IMR-90 (cell line): Measurements from ENCODE around the gene KPNA3. TPM values are rescaled to one million over a fixed set of nuclear protein-coding genes. Genes with fewer than 3 reads are reported as not detected.

Experiments
- ATAC-seq: fragments of 200-7000 bp; cut with Tn5 transposase; 2 replicates; pipeline ENCODE4 v1.9.1; 2020; ENCODE audit warnings: low read depth, mild to moderate bottlenecking, moderate library complexity
- BruUV-seq: library from RNA; stranded (reverse); fragments of 400-500 nt; replicated peaks from 2 replicates; lab custom pipeline; 2021; lab: Mats Ljungman, UMichigan
- CTCF ChIA-PET: fragments of 300-600 bp; formaldehyde crosslinking; extraction: SDS; loops from one replicate; lab custom pipeline; 2021; ENCODE audit warnings: antibody characterized with exemption; lab: Yijun Ruan, JAX
- POLR2A ChIA-PET: fragments of 300-600 bp; sonication (Branson Sonifier 250); formaldehyde crosslinking; loops from one replicate; lab custom pipeline; 2022; ENCODE audit warnings: antibody characterized with exemption; ENCODE audit not compliant: unreplicated experiment; lab: Charles Lee
- DNase-seq: peaks from one replicate; pipeline ENCODE4 v3.0.0; 2013
- H2AFZ ChIP-seq: replicated peaks from 2 replicates; pipeline ENCODE3; 2013; ENCODE audit warnings: low read length, mild to moderate bottlenecking; ENCODE audit not compliant: poor library complexity
- H2AK5ac ChIP-seq: 2 replicates; pipeline ENCODE4 v1.6.1; 2013; ENCODE audit warnings: low read depth, low read length, inconsistent platforms
- H2AK9ac ChIP-seq: replicated peaks from 2 replicates; pipeline ENCODE3; 2013; ENCODE audit warnings: mild to moderate bottlenecking, low read depth, low read length, moderate library complexity; ENCODE audit not compliant: poor library complexity
- H2BK120ac ChIP-seq: 2 replicates; pipeline ENCODE4 v1.6.1; 2013; ENCODE audit warnings: low read depth, low read length, inconsistent platforms
- H2BK15ac ChIP-seq: 3 replicates; pipeline ENCODE4 v1.6.1; 2013; ENCODE audit warnings: low read depth, low read length, inconsistent platforms
- H2BK20ac ChIP-seq: 2 replicates; pipeline ENCODE4 v1.6.1; 2013; ENCODE audit warnings: low read depth, mild to moderate bottlenecking, inconsistent platforms, low read length, moderate library complexity
- H2BK5ac ChIP-seq: 2 replicates; pipeline ENCODE4 v1.6.1; 2013; ENCODE audit warnings: mild to moderate bottlenecking, low read depth, low read length, inconsistent platforms; ENCODE audit not compliant: poor library complexity, severe bottlenecking
- H3K14ac ChIP-seq: replicated peaks from 2 replicates; pipeline ENCODE4 v1.6.1; 2013; ENCODE audit warnings: low read depth, low read length, inconsistent platforms
- H3K18ac ChIP-seq: 2 replicates; pipeline ENCODE4 v1.6.1; 2013; ENCODE audit warnings: low read depth, low read length, control low read depth
- H3K23ac ChIP-seq: 2 replicates; pipeline ENCODE4 v1.6.1; 2013; ENCODE audit warnings: low read depth, low read length, inconsistent platforms
- H3K27ac ChIP-seq: 2 replicates; pipeline ENCODE4 v1.5.1; 2013; ENCODE audit warnings: mild to moderate bottlenecking, control low read depth, low read length; ENCODE audit not compliant: insufficient read depth
- H3K27me3 ChIP-seq: 2 replicates; pipeline ENCODE4 v1.6.1; 2013; ENCODE audit warnings: low read length; ENCODE audit not compliant: control insufficient read depth, insufficient read depth
- H3K36me3 ChIP-seq: 2 replicates; pipeline ENCODE4 v1.6.1; 2013; ENCODE audit warnings: low read length, mixed read lengths; ENCODE audit not compliant: control insufficient read depth, insufficient read depth
- H3K4ac ChIP-seq: 2 replicates; pipeline ENCODE4 v1.6.1; 2013; ENCODE audit warnings: low read depth, low read length, inconsistent platforms
- H3K4me1 ChIP-seq: 2 replicates; pipeline ENCODE4 v1.6.1; 2013; ENCODE audit warnings: low read length, mixed read lengths; ENCODE audit not compliant: control insufficient read depth, insufficient read depth
- H3K4me2 ChIP-seq: 2 replicates; pipeline ENCODE4 v1.6.1; 2013; ENCODE audit warnings: low read depth, mild to moderate bottlenecking, control low read depth, low read length, moderate library complexity
- H3K4me3 ChIP-seq: 2 replicates; pipeline ENCODE4 v1.5.1; 2013; ENCODE audit warnings: low read depth, mild to moderate bottlenecking, control low read depth, low read length, moderate library complexity; ENCODE audit not compliant: insufficient read depth
- H3K56ac ChIP-seq: 2 replicates; pipeline ENCODE4 v1.6.1; 2013; ENCODE audit warnings: low read length, inconsistent platforms; ENCODE audit not compliant: insufficient read depth; ENCODE audit errors: extremely low read depth
- H3K79me1 ChIP-seq, 2 experiments: 2 replicates each; pipeline ENCODE4 v1.6.1; 2013; ENCODE audit warnings: low read length in 2 of 2, inconsistent platforms in 1 of 2, low read depth in 1 of 2
- H3K9ac ChIP-seq: 2 replicates; pipeline ENCODE4 v1.6.1; 2013; ENCODE audit warnings: low read depth, low read length, control low read depth
- H3K9me1 ChIP-seq: 2 replicates; pipeline ENCODE4 v1.6.1; 2013; ENCODE audit warnings: low read length, inconsistent platforms; ENCODE audit not compliant: insufficient read depth
- H3K9me3 ChIP-seq: 2 replicates; pipeline ENCODE4 v1.6.1; 2013; ENCODE audit warnings: low read length; ENCODE audit not compliant: control insufficient read depth, insufficient read depth
- H4K20me1 ChIP-seq: 2 replicates; pipeline ENCODE4 v1.6.1; 2013; ENCODE audit warnings: low read length, inconsistent platforms; ENCODE audit not compliant: insufficient read depth
- H4K5ac ChIP-seq: 2 replicates; pipeline ENCODE4 v1.6.1; 2013; ENCODE audit warnings: mild to moderate bottlenecking, low read depth, low read length, control low read depth
- H4K8ac ChIP-seq, 2 experiments: 2 replicates each; pipeline ENCODE4 v1.6.1; 2013; ENCODE audit warnings: low read depth in 2 of 2, low read length in 2 of 2, control low read depth in 1 of 2, inconsistent platforms in 1 of 2
- H4K91ac ChIP-seq: 2 replicates; pipeline ENCODE4 v1.6.1; 2013; ENCODE audit warnings: low read depth, low read length, inconsistent platforms; ENCODE audit not compliant: insufficient read depth
- MAFK ChIP-seq: IDR thresholded peaks from 2 replicates; pipeline ENCODE4 v1.6.1; 2012; ENCODE audit warnings: low read depth, low read length, improper control_type of control experiment
- MXI1 ChIP-seq: IDR thresholded peaks from 2 replicates; pipeline ENCODE4 v1.6.1; 2012; ENCODE audit warnings: low read depth, mild to moderate bottlenecking, low read length, moderate library complexity, borderline replicate concordance
- NFE2L2 ChIP-seq: fragments of 150-350 bp; IDR thresholded peaks from 2 replicates; pipeline ENCODE4 v1.6.1; 2016; ENCODE audit warnings: low read depth, mild to moderate bottlenecking, low read length
- POLR2A ChIP-seq: IDR thresholded peaks from 2 replicates; pipeline ENCODE4 v1.6.1; 2012; ENCODE audit warnings: mild to moderate bottlenecking, low read depth, low read length
- RFX5 ChIP-seq: IDR thresholded peaks from 2 replicates; pipeline ENCODE4 v1.8.0; 2012; ENCODE audit warnings: low read depth, mild to moderate bottlenecking, low read length, moderate library complexity
- SMC3 ChIP-seq: fragments of 150-350 bp; IDR thresholded peaks from 2 replicates; pipeline ENCODE4 v1.6.1; 2016; ENCODE audit warnings: low read depth, mild to moderate bottlenecking, antibody characterized with exemption, low read length, moderate library complexity
- WGBS, 2 experiments: methylation state at CpG; one replicate each; pipeline versions ENCODE4 v1.1.5 to v1.1.7; 2013; ENCODE audit warnings: missing lambda C conversion rate in 2 of 2; ENCODE audit not compliant: insufficient read length in 1 of 2; ENCODE audit errors: extremely low coverage in 2 of 2; 5-methylcytosine and 5-hydroxymethylcytosine counted together
- dilution Hi-C: fragments of 300-500 bp; cut with HindIII; formaldehyde crosslinking; loops from one replicate; pipeline ENCODE4 v1.14.3; 2018; ENCODE audit warnings: low sequenced_read_pairs; ENCODE audit not compliant: unreplicated experiment
- in situ Hi-C: fragments of 300-500 bp; cut with MboI; formaldehyde crosslinking; loops from 3 replicates; pipeline ENCODE4 v1.14.3; 2019; ENCODE audit warnings: low sequenced_read_pairs, inconsistent platforms, mixed read lengths
- intact Hi-C: fragments of 100-400 bp; cut with micrococcal nuclease; formaldehyde crosslinking; loops from 2 replicates; pipeline ENCODE4 v1.10.0; 2022
- polyA plus RNA-seq, 3 experiments: library from polyadenylated mRNA; depleted of rRNA; stranded (reverse); fragments of >200 nt; gene quantifications; 2 replicates each; pipeline ENCODE4 v1.2.3, GENCODE V29; 2012; ENCODE audit warnings: low replicate concordance in 1 of 3
- total RNA-seq: library from RNA; depleted of rRNA; stranded (reverse); fragments of >200 nt; gene quantifications from 2 replicates; pipeline ENCODE4 v1.2.3, GENCODE V29; 2012
- TF ChIP-seq, protein P1 (sequence below): fragments of 150-350 bp; IDR thresholded peaks from 2 replicates; pipeline ENCODE4 v1.6.1; 2017; ENCODE audit warnings: mild to moderate bottlenecking, antibody characterized with exemption, low read length, low read depth
- TF ChIP-seq, protein P2 (sequence below): conservative IDR thresholded peaks from 2 replicates; pipeline ENCODE4 v1.5.1; 2012; ENCODE audit warnings: mild to moderate bottlenecking, low read depth, low read length, improper control_type of control experiment
- TF ChIP-seq, protein P3 (sequence below): fragments of 150-350 bp; IDR thresholded peaks from 2 replicates; pipeline ENCODE4 v1.6.1; 2016; ENCODE audit warnings: low read depth, mild to moderate bottlenecking, low read length, moderate library complexity, borderline replicate concordance

KPNA3 gene
- total and polyA plus RNA-seq, 2 of the 4 experiments (the other 2 are of a cell fraction): 25.3 to 48.6 TPM

DNA sequence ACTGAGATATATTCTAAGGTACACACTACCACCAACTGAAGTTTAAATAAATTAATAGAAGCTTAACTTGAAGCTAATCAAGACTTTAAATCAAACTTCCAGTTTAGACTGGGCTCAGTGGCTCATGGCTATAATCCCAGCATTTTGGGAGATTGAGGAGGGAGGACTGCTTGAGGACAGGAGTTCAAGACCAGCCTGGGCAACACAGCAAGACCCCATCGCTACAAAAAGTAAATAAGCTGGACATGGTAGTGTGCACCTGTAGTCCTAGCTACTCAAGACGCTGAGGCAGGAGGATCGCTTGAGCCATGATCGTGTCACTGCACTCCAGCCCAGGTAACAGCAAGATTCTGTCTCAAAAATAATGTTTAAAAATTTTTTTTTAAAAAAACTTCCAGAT is 8.6 kb downstream of the KPNA3 start:
- H2BK20ac ChIP-seq: no peak overlapping the region
- POLR2A ChIA-PET: no interaction called here
- H3K4ac ChIP-seq: no peak overlapping the region
- intact Hi-C loops: loop anchor here (5.0 kb wide), 1 partner anchor 72 kb away; no protein-coding TSS in a partner anchor
- DNase-seq: no peak
- dilution Hi-C loops: no loop called here
- no peak overlapping the region for H2BK5ac ChIP-seq
- no peak overlapping the region for H3K9ac ChIP-seq
- no peak overlapping the region for H2AK9ac ChIP-seq
- H3K4me3 ChIP-seq: no peak overlapping the region
- H2BK15ac ChIP-seq: no peak overlapping the region
- no peak overlapping the region for H4K8ac ChIP-seq
- peaks cover 19% of the 10 kb centered on the region for H3K9me1 ChIP-seq
- peaks cover 34 to 80% of the 10 kb centered on the region in 2 experiments for H3K79me1 ChIP-seq
- H3K56ac ChIP-seq: no peak overlapping the region
- H3K36me3 ChIP-seq: no peaks in the 10 kb centered on the region; the same call in 1 of the 2 replicates
- no peak overlapping the region for H4K5ac ChIP-seq
- H4K20me1 ChIP-seq: peaks cover 74% of the 10 kb centered on the region
- TF ChIP-seq, protein P1, sequence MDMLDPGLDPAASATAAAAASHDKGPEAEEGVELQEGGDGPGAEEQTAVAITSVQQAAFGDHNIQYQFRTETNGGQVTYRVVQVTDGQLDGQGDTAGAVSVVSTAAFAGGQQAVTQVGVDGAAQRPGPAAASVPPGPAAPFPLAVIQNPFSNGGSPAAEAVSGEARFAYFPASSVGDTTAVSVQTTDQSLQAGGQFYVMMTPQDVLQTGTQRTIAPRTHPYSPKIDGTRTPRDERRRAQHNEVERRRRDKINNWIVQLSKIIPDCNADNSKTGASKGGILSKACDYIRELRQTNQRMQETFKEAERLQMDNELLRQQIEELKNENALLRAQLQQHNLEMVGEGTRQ: no peak
- TF ChIP-seq POLR2A (no peak), SMC3 (no peak), RFX5 (no peak), MXI1 (no peak), MAFK (no peak), NFE2L2 (no peak)
- TF ChIP-seq, protein P2, sequence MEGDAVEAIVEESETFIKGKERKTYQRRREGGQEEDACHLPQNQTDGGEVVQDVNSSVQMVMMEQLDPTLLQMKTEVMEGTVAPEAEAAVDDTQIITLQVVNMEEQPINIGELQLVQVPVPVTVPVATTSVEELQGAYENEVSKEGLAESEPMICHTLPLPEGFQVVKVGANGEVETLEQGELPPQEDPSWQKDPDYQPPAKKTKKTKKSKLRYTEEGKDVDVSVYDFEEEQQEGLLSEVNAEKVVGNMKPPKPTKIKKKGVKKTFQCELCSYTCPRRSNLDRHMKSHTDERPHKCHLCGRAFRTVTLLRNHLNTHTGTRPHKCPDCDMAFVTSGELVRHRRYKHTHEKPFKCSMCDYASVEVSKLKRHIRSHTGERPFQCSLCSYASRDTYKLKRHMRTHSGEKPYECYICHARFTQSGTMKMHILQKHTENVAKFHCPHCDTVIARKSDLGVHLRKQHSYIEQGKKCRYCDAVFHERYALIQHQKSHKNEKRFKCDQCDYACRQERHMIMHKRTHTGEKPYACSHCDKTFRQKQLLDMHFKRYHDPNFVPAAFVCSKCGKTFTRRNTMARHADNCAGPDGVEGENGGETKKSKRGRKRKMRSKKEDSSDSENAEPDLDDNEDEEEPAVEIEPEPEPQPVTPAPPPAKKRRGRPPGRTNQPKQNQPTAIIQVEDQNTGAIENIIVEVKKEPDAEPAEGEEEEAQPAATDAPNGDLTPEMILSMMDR: no peak
- TF ChIP-seq, protein P3, sequence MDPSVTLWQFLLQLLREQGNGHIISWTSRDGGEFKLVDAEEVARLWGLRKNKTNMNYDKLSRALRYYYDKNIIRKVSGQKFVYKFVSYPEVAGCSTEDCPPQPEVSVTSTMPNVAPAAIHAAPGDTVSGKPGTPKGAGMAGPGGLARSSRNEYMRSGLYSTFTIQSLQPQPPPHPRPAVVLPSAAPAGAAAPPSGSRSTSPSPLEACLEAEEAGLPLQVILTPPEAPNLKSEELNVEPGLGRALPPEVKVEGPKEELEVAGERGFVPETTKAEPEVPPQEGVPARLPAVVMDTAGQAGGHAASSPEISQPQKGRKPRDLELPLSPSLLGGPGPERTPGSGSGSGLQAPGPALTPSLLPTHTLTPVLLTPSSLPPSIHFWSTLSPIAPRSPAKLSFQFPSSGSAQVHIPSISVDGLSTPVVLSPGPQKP: no peak
- no CpG with 5 or more reads among the region's 4 CpGs for WGBS, 2 experiments
- no peak overlapping the region for H3K27ac ChIP-seq
- H3K4me2 ChIP-seq: no peak overlapping the region
- no peak overlapping the region for H2AK5ac ChIP-seq
- no peak overlapping the region for H4K91ac ChIP-seq
- no peak overlapping the region for H3K23ac ChIP-seq
- no peaks in the 10 kb centered on the region for H3K9me3 ChIP-seq
- H3K18ac ChIP-seq: no peak overlapping the region
- no peak for ATAC-seq
- CTCF ChIA-PET: interaction anchor here (0.6 kb wide), 1 partner anchor 18 kb away, joined by 3 read pairs; no protein-coding TSS in a partner anchor
- no peak overlapping the region for H3K14ac ChIP-seq
- peaks cover 13% of the 10 kb centered on the region for H3K4me1 ChIP-seq
- no peaks in the 10 kb centered on the region for H3K27me3 ChIP-seq
- no TSS peak for BruUV-seq
- in situ Hi-C loops: no loop called here
- H2BK120ac ChIP-seq: no peak overlapping the region
- no peak overlapping the region for H2AFZ ChIP-seq
